HG03378 (cell line): ENCODE data around the gene MUC20.
"Not testable (repeated sequence)": the region's sequence is repeated elsewhere in the genome, so short reads cannot be mapped to it uniquely, and the experiment has no call there.

Experiments used
- ATAC-seq: cut with Tn5 transposase; IDR thresholded peaks from one replicate; pipeline ENCODE4 v1.9.1; 2021; ENCODE audit warnings: mild to moderate bottlenecking, moderate library complexity; ENCODE audit not compliant: unreplicated experiment

The MUC20 gene

GRCh38 chr3:195720831-195721506, at the start of gene MUC20:
TSS of gene MUC20 (plus strand) at chr3:195720978. CDS start at chr3:195721008, 30 bp downstream.
- ATAC-seq = not testable (repeated sequence)

GRCh38 chr3:195671283-195671682, 49.5 kb upstream of the MUC20 start:
- not testable (repeated sequence) for ATAC-seq

GRCh38 chr3:195673711-195674110, 47.1 kb upstream of the MUC20 start:
- not testable (repeated sequence) for ATAC-seq

- ATAC-seq = not testable (repeated sequence)
Measured at GRCh38 chr3:195678391-195679015, 42.3 kb upstream of the MUC20 start.

GRCh38 chr3:195680690-195681089, 40.1 kb upstream of the MUC20 start:
- not testable (repeated sequence) for ATAC-seq

- ATAC-seq = not testable (repeated sequence)
Measured at GRCh38 chr3:195681458-195682103, 39.2 kb upstream of the MUC20 start.

- not testable (repeated sequence) for ATAC-seq
Measured at GRCh38 chr3:195682104-195682742, 38.6 kb upstream of the MUC20 start.

GRCh38 chr3:195683722-195684526, 36.9 kb upstream of the MUC20 start:
- ATAC-seq = not testable (repeated sequence)

- not testable (repeated sequence) for ATAC-seq
Measured at GRCh38 chr3:195684527-195685257, 36.1 kb upstream of the MUC20 start.

- ATAC-seq = not testable (repeated sequence)
Measured at GRCh38 chr3:195686537-195687208, 34.1 kb upstream of the MUC20 start.

- not testable (repeated sequence) for ATAC-seq
Measured at GRCh38 chr3:195687209-195687760, 33.5 kb upstream of the MUC20 start.

GRCh38 chr3:195688471-195689183, 32.2 kb upstream of the MUC20 start:
- not testable (repeated sequence) for ATAC-seq

- not testable (repeated sequence) for ATAC-seq
Measured at GRCh38 chr3:195689184-195690070, 31.4 kb upstream of the MUC20 start.

GRCh38 chr3:195690951-195691350, 29.8 kb upstream of the MUC20 start:
- ATAC-seq = no peak

- not testable (repeated sequence) for ATAC-seq
Measured at GRCh38 chr3:195691596-195692353, 29.0 kb upstream of the MUC20 start.

GRCh38 chr3:195692354-195692685, 28.5 kb upstream of the MUC20 start:
- no peak for ATAC-seq
